GM18526 (cell line): ENCODE measurements around the gene ATXN7L3.

Experiments
- POLR2A ChIP-seq: IDR thresholded peaks from 3 replicates; pipeline ENCODE4 v1.6.1; 2011; ENCODE audit not compliant: insufficient read length; ENCODE audit errors: extremely low read depth

ATXN7L3 gene

DNA sequence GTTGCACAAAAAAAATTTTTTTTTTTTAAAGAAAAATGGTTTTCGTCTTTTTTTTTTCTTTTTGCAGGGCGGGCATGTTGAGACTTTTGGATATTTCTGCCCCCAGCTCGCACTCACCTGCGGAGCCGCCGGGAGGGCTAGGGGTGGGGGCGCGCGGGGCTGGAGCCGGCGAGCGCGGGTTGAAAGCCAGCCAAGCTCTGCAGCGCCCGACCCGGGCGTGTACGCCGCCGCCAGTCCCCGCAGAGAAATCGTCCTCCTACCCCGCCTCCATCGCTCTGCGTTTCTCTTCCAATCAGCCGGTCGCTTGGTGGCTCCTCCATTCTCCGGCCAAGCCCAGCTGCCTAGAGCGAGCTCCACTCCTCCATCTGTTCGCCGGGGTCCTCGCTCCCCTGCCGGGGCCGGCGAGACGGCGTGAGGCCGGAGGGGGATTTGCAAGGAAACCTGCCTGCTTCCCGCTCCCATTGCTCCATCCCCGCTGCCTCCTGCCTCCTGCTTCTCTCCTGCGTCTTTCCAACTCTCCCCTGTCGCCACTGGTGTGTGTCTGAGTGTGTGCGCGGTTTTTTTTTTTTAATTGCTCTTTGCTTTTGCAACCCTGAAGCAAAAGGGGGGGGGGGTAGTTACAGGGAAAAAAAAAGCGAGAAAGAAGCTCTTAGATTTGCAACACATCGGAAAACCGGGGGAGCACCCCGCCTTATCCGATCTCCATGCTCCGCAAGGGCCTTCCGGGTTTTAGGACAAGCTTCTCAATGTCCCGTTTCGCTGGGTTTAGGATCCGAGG is 21.6 kb upstream of the ATXN7L3 start:
- peak; percentile 38 for TF ChIP-seq POLR2A

DNA sequence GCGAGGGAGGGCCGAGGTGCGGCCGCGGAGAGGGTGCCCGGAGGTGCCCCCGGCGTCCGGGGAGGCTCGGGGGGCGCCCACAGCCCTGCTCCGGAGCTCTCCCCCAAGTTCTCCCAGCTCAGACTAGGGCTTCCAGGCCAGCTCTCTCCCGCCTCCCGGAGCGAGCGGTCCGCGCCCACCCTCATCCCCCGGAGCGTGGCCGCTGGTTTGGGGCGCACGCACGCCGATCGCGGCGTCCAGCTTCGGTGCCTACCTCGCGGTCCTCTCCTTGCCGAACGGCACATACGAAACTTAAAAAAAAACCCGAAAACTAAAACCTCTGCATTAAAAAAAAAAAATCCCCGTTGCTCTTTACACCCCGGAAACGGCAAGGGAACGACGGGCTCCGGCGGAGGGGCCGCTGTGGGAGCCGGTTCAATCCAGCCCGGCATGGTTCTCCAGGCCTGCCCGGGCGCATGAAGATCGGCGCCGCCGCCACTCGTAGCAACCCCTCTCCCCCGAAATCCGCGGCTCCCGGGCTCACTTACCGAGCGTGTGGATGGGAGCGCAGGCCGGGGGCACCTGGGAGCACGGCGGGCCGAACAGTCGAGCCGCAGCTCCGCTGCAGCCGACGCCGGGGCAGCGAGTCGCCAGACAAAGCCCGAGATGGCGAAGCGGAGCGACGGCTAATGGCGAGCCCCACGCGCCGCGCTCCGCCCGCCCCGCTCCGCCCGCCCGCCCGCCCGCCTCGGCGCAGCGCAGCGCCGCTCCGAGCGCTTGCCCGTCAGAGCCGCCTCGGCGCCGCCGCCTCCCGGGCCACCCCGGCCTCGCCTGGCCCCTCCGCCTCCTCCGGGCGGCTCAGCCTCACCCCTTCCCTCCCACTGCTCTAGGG is 20.8 kb upstream of the ATXN7L3 start:
- TF ChIP-seq POLR2A, result peak; percentile 27

GRCh38 chr17:44219616-44220212 is 20.0 kb upstream of the ATXN7L3 start, which contains the start of gene UBTF:
Gene UBTF, minus strand, starts transcription at chr17:44219675. Its CDS starts 1,446 bp downstream, at chr17:44218229.
- TF ChIP-seq POLR2A, result no peak

DNA sequence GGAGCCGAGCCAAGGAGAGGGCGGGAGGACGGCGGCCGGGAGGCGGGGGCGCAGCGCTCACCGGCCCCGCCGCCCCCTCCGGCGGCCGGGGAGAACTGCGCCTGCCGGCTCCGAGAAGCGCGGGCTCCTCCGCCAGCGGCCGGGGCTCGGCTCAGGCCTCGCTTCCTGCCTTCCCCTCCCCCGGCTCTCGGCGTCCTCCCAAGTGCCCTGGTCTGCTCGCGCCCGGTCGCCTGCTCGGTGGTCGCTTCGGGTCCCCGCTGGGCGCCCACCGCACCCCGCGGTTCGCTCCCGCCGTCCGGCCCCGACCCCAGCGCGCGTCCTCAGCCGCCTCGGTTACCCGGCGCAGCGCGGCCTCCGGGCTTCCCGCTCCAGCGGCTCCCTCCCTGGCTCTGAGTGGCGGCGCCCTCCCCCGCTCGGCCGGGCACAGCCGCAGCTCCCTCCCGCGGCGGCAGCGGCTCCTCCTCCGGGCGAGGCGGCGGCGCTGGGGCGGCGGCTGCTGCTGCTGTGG is 19.5 kb upstream of the ATXN7L3 start:
- TF ChIP-seq POLR2A, result peak; percentile 39

DNA sequence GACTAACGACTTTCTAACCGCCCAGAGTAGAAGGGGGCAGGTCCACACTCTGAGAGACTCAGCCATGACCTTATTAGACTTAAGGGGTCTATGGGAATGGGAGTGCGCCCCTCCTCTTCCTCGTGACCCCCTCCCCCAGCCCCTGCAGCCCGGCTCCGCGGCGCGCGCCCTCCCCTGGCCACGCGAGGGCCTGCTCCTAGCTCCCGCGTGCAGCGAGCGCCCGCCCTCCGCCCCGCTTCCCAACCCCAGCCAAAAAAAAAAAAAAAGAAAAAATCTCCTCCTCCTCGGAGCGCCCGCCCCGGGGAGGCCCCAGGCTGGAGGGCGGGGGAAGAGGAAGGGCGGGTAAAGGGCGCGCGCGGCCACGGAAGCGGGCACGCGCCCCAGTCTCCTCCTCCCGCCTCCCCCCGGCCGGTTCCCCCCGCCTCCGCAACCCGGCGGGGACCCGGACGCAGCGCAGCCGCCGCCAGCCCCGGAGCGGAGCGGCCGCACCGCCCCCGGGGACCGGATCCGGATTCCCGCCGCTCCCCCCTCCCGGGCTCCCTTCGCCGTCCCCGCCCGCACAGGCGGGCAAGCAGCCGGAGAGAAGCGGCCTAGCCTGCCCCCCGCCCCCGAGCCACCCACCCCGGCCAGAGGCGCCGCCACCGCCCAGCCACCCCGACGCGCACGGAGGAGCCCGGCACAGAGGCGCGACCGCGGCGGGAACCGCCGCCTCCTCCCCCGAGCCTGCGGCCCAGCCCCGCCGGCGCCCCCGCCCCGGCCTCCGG is 18.8 kb upstream of the ATXN7L3 start:
- TF ChIP-seq POLR2A, result no peak

DNA sequence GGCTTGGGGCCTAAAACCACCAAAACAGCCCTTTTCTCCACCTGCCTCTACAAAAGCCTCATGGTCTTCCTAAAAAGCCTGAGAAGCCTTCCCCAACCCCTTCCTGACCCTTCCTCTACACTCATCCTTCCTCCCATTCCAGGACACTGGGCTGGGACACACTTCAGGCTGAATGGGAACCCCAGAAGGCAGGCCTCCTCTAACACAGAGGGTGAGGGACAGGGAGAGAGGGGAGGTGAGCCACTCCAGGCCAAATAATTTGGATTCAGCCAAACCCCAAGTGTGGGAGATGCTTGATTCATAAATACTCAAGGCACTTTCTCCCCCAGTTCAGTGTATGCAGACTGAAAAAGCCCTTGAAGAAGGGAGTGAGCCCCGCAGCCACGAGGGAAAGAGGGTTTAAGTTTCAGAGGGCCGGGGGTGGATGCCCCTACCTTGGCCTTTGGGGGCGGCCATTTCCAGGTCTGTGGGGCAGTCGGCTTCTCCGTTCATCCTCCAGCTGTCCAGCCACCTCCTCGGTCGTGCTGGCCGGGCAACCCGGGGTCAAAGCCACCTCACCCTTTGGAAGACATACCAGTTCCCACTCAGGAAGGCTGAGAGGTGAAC is 18.2 kb upstream of the ATXN7L3 start:
- TF ChIP-seq POLR2A, result no peak

DNA sequence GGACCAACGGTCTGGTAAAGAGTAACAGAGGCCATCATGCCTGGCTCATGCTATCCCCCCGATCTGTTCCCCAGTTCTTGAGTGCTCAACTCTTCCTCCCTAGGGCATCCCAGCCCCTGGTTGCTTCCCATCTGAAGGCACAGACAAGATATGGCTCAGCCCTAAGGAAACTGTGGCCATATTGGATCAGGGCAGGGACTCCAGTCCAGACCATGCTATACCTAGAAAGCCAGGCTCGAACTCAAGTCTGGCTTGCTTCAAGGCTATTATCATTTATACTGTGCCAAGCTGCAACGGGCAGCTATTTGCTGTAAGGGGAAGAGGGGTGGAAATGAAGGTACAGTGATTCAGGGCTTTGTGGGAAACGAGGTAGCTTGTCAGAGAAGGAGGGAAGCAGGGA is 17.0 kb upstream of the ATXN7L3 start:
- TF ChIP-seq POLR2A, result no peak

- peak; percentile 29 for TF ChIP-seq POLR2A
Observed at GRCh38 chr17:44216173-44216572, 16.5 kb upstream of the ATXN7L3 start.

- no peak for TF ChIP-seq POLR2A
Observed at GRCh38 chr17:44214896-44215295, 15.2 kb upstream of the ATXN7L3 start.

GRCh38 chr17:44214230-44214494 is 14.5 kb upstream of the ATXN7L3 start:
- no peak for TF ChIP-seq POLR2A

DNA sequence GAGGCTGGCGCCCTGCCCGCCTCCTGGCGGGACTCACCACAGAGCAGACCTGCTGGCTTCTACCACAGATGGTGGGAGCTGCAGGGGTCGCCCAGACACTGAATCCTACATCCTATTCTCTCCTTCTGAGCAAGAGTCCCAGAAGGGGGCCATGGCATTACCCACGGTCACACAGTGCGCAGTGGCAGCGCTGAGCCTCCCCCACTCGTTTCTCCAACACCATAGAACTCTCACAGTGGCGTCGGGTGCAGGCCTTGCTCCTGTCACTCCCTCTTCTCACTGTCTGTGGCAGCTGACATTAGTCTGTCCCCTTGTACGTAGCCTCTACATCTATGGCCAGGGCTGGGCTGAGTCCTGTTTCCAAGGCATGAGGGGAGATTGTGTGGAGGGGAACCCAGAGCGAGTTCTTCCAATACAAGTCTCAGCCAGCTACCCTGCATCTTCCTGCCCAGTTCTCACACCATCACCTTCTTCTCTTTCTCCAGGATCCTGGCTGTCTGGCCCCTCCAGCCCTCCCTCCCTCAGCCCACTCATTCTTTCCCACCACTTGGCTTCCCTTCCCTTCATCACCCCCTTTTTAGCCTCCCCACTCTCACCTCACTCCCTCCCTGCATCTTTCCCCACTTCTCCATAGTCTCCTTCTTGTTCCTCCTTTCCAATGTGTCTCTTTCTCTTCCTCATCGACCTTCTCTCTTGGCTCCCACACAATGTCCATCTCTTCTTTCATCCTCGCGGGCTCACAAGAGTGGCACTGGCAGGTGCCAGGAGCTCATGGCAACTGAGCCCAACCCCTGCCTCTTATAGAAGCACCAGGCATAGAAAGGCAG is 13.9 kb upstream of the ATXN7L3 start:
- no peak for TF ChIP-seq POLR2A

- no peak for TF ChIP-seq POLR2A
Observed at GRCh38 chr17:44212507-44213402, 13.1 kb upstream of the ATXN7L3 start.
